Body of pancreas (tissue), 4 donors: ENCODE measurements around the gene ITGA2.

Source experiments
- CTCF ChIP-seq, 7 experiments: fragments of 450-650 bp in 4 of 7; fragments of 200-600 bp in 3 of 7; sonication (generic) in 3 of 7; IDR thresholded peaks; one replicate each; pipeline ENCODE4 v1.5.1; 2016 to 2019; ENCODE audit warnings: antibody characterized with exemption in 7 of 7
- POLR2A ChIP-seq, 3 donors: fragments of 450-650 bp; IDR thresholded peaks; one replicate each; pipeline ENCODE4 v1.6.1; 2016; ENCODE audit warnings: antibody characterized with exemption in 3 of 3, mild to moderate bottlenecking in 2 of 3

GRCh38 chr5:53038196-53038847 is 49.2 kb downstream of the ITGA2 start:
- TF ChIP-seq POLR2A (IDR thresholded peaks at IDR 0.05) = no peak
- TF ChIP-seq CTCF (IDR thresholded peaks at IDR 0.05) = no peak
